PFSK-1 (cell line): ENCODE measurements around the gene ZFYVE26.

ENCODE experiments used
- FOXP2 ChIP-seq: optimal IDR thresholded peaks from 2 replicates; pipeline ENCODE3; 2011; ENCODE audit warnings: borderline replicate concordance, control low read depth, inconsistent platforms; ENCODE audit not compliant: insufficient read depth; ENCODE audit errors: extremely low read length, extremely low read depth
- POLR2AphosphoS5 ChIP-seq: IDR thresholded peaks from 2 replicates; pipeline ENCODE4 v1.6.1; 2012; ENCODE audit warnings: low read depth, mild to moderate bottlenecking, control low read depth, low read length, moderate library complexity
- REST ChIP-seq, 2 experiments: IDR thresholded peaks; 2 replicates each; pipeline versions ENCODE4 v1.6.1 to v1.8.0; 2011 to 2012; ENCODE audit warnings: low read depth in 2 of 2, low read length in 2 of 2, control low read depth in 1 of 2, inconsistent platforms in 1 of 2, mild to moderate bottlenecking in 1 of 2, moderate library complexity in 1 of 2; ENCODE audit not compliant: insufficient read depth in 1 of 2
- SIN3A ChIP-seq: IDR thresholded peaks from 2 replicates; pipeline ENCODE4 v1.6.1; 2012; ENCODE audit warnings: mild to moderate bottlenecking, low read length, moderate library complexity, borderline replicate concordance; ENCODE audit not compliant: insufficient read depth
- TAF1 ChIP-seq: IDR thresholded peaks from 2 replicates; pipeline ENCODE4 v1.6.1; 2012; ENCODE audit warnings: low read length, control low read depth, borderline replicate concordance; ENCODE audit not compliant: insufficient read depth

Gene ZFYVE26

DNA sequence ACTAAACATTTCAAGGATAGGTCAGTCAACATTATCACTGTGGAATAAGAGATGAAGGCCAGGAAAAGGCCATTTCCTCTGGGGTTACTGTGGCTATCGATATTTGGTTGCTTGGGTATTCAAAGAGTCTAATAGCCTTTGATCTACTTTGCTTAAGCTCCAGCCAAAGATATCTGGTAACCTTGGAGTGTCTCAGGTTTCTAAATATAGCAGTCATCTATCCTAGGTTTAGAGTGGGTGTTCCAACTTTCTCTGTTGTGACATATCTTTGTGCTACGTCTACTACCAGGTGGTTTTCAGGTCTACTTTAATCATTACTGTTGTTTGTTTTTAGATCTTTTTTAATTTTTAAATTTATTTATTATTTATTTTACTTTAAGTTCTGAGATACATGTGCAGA lies 72.3 kb downstream of the ZFYVE26 start:
- no peak for TF ChIP-seq POLR2AphosphoS5
- TF ChIP-seq REST (IDR thresholded peaks at IDR 0.05; ENCODE audit: insufficient read depth in 1 of 2, low read depth in 2 of 2, low read length in 2 of 2): no peak
- TF ChIP-seq TAF1: no peak
- TF ChIP-seq SIN3A: no peak
- TF ChIP-seq FOXP2: no peak

DNA sequence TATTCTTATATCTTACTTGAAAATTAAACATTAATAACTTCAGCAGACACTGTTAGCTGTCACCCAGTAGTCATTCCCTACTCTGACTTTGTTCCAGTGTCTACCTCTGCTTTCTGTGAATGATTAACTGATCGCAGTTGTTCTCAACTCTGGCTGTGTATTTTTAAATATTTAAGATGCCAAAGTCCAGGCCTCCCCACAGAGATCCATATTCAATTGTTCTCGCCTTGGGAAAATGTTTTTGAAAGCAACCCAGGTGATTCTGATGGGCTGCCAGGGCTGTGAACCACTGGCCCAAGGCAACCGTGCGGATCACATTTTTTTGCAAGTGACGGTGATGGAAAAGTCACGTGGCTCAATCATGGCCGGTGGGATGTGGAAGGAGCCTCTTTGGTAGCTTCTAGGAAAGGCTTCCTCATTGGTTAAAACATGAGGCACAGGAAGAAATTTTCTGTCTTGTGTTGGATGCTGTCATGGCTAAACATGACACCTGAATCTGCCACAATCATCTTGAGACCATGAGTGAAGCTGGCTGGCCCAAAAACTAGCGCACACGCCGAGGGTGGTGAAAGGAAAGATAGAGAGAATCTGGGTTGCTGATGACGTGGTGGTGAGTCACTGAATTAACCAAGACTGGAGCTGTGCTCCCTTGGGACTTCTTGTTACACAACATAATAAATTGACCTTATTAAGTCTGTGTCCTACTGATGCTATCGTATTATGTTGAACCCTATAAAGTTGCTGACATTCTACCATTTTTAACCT lies 77.5 kb downstream of the ZFYVE26 start:
- TF ChIP-seq REST (IDR thresholded peaks at IDR 0.05; ENCODE audit: insufficient read depth in 1 of 2, low read depth in 2 of 2, low read length in 2 of 2): no peak
- TF ChIP-seq TAF1: no peak
- TF ChIP-seq POLR2AphosphoS5: no peak
- no peak for TF ChIP-seq FOXP2
- TF ChIP-seq SIN3A: no peak

- TF ChIP-seq FOXP2: no peak
These were observed 79.6 kb downstream of the ZFYVE26 start for GRCh38 chr14:67736771-67737170.

DNA sequence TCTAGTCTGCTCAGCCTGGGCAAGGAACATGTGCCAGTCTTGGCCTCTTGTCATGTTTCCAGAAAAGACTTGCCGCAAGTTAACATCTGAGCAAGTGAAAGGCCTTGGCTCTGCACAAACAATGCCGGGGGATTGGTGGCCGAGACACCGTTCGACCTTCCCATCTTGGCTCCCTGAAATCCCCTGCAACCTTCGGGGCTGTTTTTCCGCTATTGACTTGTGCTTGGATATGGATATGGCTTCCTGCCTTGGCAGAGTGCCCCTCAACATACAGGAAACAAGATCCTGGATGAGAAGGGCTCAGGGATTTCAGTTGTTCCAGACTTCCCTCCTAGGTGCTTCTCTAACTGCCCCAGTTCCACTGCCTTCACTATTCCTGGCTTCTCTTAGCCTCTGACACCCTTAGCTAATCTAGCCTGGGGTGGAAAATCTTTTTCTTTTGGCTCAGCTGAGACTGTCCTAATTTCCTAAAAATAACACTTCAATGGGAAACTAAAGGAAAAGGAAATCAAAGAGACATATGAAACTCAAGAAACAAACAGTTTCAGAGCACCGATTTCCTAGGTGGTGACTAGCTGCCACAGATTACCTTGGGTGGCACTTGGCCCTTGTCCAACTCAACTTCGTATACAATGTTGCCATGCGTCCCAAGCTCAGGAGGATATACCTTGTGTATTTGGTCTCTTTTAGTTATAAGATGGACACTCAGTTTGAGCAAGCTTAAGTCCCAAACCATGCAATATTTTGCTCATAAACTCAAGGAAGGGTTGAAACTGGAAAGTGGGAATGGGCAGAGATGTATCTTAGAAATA lies 80.8 kb downstream of the ZFYVE26 start:
- TF ChIP-seq SIN3A (no peak), TAF1 (no peak), POLR2AphosphoS5 (no peak), FOXP2 (no peak), REST (IDR thresholded peaks at IDR 0.05; ENCODE audit: insufficient read depth in 1 of 2, low read depth in 2 of 2, low read length in 2 of 2) (no peak)

DNA sequence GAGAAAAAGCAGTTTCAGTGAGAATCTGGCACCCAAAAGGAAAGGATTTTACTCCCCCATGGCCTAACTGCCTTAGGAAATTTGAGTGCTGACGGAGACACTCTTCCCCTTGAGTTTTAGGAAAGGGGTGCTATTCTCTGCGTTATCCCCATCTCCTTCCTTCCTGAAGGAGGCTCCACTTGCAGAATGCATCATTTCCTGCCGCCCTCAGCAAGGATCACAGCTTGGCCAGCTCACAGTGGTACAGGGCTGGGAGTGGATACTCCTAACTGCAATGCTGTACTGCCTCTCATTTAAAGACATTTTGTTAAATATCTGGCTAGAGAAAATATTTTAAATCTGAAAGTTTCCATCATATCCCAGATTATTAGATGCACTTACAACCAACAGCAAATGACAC lies 81.7 kb downstream of the ZFYVE26 start:
- TF ChIP-seq SIN3A: no peak
- TF ChIP-seq POLR2AphosphoS5: no peak
- TF ChIP-seq TAF1: no peak
- no peak for TF ChIP-seq FOXP2
- TF ChIP-seq REST (IDR thresholded peaks at IDR 0.05; ENCODE audit: insufficient read depth in 1 of 2, low read depth in 2 of 2, low read length in 2 of 2): no peak
